ENCODE data around the gene SMIM35.

Gene SMIM35

DNA sequence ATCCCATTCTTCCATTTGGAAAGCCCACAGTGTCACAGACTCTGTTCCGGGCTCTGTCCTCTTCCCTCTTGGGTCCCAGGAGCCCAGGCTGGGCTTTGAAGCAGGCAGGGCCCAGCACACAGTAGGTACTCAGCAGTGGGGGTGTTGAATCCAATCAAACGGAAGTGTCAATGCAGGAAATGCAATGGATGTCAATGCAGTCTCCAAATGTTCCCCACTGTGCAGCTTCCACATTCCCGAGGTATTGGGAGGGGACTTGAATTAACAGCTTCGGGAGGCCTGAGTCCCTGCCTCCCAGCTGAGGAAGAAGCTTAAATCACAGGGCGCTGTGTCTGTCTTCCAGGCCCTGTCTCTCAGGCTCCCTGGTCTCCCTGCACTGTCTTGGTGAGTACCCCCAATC is 21.8 kb upstream of the SMIM35 start:
- no peak for DNase-seq

DNA sequence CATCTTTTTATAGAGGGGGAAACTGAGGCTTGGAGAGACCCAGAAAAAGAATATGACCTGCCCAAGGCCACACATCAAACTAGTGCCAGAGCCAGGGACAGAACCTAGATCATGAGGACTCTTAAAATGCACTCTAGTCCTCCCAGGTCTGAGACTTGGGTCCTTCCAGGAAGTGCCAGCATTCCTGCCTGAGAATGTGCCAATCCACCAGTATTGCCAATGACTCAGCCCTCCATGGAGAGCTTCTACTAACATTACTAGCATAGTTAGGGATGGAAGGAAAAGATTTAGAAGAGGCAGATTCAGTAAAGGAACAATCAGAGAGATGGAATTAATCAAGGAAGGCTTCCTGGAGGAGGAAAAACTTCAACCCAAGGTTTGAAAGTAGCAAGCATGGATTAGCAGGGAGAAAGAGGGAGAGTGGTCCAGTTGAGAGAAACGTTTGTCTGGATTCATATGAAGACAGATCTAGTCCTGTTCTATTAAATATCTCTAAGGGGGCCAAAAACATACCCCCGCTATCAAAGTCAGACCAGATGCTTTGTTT is 20.1 kb upstream of the SMIM35 start:
- DNase-seq, result no peak

DNA sequence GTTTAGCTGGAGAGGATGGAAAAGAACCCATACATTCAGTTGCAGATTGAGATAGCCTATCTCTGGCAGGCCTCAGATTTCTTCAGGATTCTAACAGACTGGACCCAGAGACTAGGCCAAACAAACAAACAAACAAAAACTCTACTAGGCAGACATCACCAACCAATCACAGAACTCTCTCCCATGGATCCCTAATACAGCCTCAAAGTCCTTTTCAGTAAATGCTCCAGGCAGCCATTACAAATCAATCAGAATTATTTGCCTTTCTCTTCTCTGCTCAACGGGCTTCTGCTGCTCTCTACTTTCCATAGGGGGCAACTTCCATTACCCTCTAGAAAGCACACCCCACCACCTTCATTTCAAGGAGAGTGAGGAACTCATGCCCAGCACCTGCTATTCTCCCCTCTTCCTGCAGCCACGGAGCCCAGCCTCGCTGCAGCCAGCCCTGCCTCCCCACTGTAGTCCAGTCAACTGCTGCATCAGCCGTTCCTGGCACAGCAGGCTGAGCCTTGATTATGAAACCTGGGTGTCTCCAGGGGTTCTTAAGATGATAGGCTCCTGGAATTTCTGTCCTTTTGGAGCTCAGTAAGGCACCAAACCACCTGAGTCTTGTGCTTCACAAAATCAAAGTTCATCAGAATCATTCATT is 19.0 kb upstream of the SMIM35 start:
- DNase-seq, result no peak

DNA sequence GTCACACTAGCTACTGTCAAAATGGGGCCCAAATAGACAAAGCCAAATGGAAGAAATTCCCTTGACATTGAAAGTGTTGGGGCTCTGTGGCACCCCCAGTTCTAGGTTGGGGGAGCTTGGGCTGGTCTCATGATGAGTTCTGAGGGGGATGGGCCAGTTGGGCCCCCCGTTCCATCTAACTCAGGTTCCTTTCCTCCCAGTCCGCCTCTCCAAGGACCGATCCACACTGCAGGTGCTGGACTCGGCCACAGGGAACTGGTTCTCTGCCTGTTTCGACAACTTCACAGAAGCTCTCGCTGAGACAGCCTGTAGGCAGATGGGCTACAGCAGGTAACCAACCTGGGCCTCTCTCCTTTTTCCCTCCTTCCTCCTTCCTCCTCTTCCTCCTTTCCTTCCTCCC is 17.7 kb upstream of the SMIM35 start:
- DNase-seq, result no peak

DNA sequence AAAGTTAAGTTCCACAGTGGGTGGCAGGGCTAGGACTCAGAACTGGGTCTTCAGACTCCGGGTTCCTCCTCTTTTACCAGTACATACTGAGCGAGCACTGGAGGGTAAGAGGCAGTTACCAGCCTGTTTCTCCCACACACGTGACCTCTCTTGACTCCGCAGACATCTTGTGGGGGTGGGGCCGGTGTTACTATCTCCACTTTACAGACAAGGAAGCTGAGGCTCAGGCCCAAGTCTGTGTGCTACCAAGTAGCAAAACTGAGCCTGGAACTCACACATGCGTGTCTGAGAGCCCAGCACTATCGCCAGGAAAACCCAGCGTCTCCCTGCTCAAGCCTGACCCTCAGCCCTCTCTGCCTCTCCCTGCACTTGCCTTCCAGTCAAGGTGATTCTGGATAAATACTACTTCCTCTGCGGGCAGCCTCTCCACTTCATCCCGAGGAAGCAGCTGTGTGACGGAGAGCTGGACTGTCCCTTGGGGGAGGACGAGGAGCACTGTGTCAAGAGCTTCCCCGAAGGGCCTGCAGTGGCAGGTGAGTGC is 16.0 kb upstream of the SMIM35 start:
- no peak for DNase-seq

DNA sequence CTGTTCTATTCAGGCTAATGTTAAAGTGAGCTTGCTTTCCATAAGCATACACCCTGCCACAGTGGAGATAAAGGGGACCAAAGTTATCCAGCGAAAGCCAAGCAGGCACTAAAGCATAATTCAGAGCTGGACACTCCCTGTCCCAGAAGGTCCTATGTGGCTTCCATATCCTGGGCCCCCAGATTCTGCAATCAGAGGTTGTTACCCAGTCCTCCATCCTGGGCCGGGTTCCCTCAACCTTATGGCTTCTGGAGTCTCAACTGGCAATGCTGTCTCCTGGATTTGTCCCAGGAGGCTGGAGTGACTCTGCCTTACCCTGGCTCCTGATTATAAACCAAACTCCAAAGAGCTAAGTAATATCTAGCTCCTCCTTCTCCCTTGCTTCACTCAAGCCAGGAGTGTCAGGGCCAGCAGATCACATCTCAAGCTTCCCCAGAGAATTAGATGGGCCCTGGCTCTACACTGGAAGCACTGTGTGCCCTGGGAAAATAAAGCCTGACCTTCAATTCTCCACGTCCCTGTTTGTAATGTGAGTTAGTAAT is 14.0 kb upstream of the SMIM35 start:
- no peak for DNase-seq

DNA sequence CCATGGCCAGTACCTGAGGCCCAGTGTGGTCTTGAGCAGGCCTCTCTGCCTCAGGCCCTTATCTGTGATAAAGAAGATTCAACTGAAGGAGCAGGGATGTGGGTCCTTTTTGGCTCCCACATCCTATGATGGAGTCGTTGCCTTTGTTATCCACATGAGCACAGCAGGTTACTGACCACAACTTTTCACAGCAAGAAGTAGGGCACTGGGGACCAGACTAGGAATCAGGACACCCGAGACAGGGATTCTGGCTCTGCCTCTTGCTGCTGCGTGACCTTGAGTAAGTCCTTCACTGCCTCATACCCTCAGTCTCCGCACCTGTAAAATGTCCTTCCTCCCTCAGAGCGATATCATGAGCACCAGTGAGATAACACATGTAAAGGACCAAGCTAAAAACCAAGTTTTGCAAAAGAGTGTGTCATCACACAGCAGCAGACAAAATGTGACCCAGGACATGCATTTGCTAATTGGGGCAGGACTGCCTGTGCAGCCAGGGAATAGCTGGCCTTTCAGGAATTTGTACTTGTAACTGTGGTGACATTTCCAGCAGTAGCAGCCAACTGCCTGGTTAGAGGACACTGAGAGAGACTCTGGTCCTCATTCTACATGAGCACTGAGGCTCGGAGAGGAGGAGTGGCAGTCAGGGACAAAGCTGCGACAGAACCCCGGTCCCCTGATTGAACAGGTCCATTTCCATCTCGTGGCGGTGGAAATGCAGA is 13.2 kb upstream of the SMIM35 start:
- DNase-seq, result no peak

DNA sequence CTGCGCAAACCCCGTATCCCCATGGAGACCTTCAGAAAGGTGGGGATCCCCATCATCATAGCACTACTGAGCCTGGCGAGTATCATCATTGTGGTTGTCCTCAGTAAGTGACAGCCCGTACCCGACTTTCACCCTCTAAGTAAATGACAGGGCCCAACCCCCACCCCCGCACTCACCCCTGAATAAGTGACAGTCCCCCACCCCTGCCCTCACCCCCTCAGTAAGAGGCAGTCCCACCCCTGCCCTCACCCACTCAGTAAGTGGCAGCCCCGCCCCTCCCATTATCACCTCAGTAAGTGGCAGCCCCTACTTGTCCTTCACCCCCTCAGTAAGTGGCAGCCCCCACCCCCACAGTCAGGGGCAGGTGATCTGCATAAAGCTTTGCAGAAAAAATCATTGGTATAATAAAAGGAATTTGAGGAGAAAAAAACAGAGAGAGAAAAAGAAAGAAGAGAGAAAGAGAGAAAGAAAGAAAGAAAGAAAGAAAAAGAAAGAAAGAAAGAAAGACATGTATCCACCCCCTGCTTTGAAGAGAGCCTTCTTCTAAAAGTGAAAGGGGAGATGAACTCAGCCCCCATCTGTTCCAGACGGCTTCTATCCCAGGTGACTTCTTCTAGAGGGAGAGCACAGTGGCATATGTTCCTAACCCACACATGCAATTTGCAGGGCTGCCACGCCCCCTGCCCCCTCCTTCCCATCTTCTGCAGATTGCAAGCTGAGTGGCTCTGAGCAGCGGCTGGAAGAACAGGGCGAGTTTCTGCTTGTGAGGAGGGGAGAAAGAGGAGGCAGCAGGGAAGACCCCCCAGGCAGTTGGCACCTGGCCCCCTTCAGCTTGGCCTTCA is 12.5 kb upstream of the SMIM35 start:
- DNase-seq, result peak in 1 of 2 experiments; percentile 41

DNA sequence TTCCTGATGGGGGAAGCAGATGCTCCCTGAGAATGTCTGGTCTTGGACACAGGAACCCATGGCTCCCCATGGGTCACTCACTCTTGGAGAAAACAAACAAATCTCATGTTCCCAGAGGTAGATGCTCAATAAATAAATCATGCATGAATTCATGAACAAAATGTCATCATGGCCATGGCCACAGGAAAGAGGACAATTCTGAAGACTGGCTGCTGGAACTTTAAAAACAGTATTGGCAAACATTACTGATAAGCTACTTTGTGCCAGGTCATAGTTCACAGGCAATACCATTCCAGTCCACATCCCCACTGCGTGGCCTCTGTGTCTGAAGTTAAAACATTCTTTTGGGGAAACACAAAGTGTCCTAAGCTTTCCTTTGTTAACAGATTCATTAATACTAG is 9.2 kb upstream of the SMIM35 start:
- DNase-seq, result no peak

DNA sequence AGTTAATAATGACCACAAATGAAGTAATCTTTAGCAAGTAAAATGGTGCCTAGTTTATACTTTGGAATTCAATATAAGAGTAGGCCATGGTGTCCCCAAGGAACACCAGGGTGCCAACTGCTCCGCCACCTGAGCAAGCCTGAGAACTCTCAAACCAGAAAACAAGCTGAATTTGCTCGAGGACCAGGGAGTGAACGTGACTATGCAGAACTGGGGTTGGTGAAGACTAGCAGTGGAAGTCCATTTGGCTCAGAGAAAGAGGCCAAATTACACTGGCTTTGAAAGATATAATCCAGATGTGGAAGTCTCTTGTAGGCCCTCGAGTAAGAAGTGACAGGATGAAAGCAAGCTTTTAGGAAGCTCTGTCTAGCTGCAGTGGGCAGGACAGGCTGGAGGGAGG is 8.7 kb upstream of the SMIM35 start:
- no peak for DNase-seq

DNA sequence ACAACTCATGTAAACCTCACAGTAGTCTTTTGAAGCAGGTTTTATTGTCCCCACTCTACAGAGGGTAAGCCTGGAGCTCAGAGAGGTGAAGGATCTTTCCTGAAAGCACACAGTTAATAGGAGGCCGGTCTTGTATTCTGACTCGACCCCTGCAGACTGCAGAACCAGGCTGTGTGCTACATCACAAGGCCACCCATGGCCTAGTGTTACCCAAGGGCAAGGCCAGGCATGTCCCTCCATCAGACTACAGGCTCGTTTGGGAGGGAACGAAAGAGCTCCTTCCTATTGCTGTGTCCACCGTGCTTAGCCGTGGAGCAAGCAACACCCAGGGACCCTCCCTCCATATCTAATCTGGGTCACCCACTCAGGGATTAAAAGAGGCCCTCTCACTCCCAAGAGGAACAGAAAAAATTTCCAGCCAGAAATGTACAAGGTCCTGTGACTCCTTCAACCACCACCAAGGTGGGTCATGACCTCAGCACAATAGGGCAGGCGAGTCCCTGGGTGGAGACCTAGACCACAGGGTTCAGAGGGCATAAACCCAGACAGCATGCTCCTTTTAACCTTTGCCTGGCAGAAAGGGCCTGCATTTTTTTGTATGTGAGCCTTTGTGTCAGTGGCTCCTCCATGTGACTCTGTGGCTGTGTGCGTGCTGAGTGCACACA is 6.3 kb upstream of the SMIM35 start:
- no peak for DNase-seq

DNA sequence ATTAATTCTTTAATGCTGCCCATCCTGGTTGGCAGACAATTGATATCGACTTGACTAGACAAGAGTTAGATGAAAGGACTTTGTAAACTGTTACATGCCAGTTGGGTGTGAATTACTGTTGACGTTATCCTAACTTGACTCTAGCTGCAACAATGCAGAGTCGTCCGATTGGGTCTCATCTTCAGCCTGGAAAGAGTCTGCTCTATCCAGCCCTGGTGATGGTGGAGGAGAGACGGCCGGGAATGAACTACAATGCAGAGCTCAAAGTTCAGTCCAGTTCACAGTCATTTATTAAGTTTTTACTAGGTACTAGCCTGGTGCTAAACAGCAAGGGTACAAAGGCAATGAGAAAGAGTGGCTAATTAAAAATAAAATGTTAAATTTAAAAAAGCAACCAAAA is 4.9 kb upstream of the SMIM35 start:
- no peak for DNase-seq

DNA sequence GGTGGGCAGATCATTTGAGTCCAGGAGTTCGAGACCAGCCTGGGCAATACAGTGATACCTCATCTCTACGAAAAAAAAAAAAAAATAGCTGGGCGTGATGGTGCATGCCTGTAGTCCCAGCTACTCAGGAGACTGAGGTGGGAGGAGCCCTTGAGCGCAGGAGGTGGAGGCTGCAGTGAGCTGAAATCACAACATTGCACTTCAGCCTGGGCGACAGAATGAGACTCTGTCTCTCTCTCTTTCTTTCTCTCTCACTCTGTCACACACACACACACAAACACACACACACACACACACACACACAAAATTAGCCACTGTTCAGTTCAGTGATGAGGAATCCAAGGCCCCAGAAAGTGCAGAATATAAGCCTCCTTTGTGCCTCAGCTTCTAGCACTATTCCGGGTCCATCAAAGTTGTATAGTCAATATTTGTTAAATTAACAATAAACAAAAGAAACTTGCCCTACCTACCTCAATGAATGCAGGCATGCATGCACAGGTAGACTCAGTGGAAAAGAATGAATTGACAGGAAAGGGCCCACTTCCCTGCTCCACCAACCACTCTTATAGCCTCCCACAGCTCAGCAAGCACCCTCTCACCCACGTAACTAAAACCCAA is 3.9 kb upstream of the SMIM35 start:
- DNase-seq, result no peak

DNA sequence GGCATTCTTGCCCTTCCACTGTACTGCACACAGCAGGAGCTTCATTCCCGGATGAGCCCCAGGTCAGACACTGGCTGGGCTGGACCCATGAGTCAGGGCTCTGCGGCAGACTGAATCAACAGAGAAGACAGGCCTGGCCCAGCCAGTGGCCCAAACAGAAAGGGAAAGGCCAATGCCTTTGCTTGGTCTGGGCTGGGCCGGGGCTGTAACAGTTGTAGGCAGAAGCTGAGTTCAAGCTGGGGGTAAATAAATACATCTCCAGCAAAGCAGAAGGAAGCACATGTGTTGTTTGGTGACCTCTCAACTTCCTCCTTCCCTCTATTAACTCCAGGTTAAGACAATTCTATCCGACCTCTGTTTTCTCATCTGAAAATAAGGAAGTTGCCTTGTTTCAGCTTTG is 1.8 kb upstream of the SMIM35 start:
- no peak for DNase-seq

DNA sequence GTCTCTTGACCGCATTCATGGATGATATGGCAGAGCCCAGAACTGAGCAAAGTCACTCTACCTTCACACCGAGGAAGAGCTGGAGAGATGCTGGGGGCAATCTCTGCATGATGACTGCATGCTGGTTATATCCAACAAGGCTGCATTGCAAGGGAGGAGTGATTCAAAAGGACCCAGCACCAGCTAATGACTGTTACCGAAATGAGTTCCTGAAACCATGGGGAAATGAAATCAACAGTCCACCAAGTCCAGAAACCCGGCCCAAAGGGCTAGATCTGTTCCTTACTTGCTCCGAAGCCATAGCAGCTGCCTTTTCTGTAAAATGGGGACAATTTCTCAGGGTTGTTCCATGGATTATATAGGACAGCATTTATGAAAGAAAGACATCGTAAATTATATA is 1.2 kb upstream of the SMIM35 start:
- no peak for DNase-seq

DNA sequence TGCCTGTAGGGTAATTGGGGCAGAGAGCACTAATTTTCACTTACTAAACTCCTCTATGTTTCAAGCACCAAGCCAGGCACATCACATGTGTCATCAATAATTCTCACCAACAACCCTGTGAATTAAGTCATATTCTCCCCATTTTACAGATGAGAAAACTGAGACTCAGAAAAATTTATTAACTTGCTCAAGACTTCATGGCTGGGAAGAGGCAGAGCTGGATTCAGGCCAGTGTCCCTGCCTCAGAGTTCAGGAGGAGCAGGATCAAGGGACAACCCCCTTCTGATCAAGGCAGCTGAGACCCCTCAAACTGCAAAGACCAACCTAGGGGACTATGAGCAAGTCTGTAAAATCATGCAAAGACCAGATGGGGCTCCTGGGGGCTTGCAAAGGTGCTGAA is 2.1 kb downstream of the SMIM35 start:
- no peak for DNase-seq

DNA sequence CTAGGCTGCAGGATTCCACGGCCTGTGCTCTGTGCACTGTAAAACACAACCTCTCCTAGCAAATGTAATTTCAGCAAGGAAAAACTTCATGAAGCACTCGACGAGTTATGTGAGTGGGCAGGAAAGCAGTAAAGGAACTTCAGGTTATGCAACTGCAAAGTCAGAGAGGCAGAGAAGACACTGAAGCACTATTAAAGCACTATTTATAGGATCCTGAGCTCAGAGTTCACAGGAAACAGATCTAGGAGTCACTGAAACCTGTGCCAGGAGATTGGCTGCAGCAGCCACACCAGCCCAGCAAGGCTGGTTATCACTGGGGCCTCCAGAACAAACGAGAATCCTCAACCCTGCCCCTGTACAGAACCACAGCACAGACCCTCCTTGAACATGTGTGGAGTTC is 2.5 kb downstream of the SMIM35 start:
- DNase-seq, result no peak

DNA sequence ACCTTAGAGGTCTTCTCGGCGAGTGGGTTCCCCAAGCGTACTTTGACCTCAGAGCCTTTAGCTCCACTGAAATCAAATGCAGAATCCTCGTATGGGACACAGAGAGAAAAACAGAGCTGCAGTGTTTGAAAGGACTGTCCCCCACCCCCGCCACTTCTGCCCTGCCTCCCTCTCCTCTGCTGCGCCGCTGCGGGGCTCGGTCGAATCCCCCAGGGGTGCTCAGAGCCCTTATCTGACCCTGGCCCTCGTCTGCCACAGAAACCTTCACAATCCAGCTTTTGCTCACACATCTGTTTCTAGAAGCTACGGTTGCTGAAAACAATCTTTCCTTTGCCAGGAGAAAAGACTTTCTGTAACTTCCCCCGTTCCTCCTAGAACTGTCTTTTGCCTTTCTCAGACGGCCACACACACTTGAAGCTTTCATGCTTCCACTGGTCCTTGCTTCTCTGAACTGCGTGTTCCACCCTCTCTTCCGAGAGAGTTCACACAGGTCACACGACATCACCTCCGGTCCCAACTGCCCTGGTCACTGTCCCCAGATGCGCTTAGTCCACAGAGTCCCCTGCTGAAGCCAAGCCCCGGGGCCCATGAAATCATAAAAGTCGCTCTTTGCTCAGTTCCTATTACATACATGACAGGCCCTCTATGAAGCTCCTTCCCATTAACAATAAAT is 3.7 kb downstream of the SMIM35 start:
- no peak for DNase-seq

DNA sequence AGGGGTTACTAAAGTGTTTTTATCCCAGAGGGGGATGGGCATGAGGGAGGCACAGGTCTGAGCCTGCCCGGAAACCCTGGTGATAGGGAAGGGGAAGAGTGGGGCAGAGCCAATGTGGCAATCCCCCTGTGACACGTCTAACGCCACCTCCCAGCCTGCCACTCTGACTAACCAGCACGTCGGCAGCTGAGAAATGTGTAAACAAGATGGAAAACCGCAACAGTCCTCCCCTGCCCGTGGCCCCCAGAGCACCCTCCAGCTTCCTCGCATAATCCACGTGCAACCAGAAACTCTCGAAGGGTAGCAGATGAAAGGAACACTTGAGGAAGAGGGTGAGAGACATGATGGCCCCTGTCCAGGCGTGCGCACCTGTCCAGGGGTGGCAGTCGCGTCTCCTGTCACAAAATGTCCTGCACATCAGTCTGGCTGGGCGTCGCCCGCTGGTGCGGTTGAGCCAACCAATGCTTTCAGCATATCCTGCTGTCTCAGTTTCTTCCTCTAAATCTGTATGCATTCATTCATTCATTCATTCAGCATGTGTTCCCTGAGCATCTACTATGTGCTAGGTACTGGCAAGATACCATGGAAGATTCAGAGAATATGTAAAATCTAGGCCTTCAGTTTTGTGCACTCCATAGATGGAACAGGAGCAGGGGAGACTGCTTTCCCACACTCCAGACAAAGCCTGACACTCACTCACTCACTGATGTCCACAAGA is 5.4 kb downstream of the SMIM35 start:
- DNase-seq, result no peak

DNA sequence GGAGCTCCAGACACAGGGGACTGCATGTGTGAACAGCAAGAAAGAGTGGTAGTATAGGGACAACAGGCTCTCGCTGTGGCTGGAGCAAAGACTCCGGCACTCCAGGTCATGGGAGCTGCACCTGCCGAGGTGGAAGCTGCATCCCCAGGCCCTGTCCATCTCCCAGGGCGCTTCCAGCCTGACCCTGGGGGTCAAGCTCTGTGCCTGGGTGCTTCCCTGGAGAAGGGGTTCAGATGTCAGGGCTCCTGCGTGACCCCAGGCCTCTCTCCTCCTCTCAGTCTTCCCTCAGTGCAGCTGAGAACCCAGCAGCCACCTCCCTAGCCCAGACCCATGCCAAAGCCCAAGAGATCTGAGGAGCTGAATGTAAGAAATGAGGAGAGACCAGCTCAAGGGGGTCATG is 6.5 kb downstream of the SMIM35 start:
- DNase-seq, result no peak

DNA sequence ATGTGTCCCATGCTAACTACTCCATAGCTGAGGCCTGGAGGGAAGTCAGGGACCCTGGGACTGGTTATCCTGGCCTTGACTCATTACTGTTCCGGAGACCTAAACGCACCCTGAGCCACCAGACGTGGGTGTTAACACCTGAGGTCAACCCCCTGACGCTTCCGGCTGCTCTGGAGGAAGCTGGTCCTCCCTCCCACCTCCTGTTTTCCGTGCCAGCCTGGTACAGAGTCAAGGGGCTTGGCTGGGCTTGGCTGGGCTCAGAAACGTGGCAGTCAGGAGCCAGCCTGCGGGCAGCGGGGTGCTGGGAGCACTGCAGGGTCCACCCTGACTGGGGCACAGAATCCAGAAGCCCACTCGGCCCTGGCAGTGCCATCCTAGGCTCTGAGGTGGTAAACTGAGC is 7.3 kb downstream of the SMIM35 start:
- no peak for DNase-seq
